ENCODE measurements around the gene PSMA6.

The PSMA6 gene

DNA sequence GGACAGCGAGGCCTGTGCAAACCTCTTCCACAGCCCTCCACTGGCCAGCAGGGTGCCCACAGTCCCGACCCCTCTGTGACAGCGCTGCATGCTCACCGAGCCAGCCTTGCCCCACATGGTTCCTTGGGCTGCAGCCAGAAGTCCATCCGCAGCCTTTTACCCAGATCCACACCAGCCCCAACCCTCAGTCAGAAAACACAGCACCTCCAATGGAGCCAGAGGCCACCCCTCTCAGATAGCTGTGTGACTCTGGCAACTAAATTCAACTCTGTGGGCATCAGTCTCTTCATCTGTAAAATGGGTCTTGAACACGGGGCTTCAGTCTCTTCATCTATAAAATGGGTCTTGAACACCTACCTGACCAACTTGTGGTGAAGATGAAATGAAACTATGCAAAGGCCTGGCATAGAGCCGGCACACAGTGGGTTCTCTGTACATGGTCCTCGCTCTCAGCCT, 74.4 kb downstream of the PSMA6 start:
- H3K79me2 ChIP-seq (ENCODE audit: control insufficient read depth, low read length): no peaks in the 10 kb centered on the region

GRCh38 chr14:35367056-35367372, 74.8 kb downstream of the PSMA6 start:
- H3K79me2 ChIP-seq (ENCODE audit: control insufficient read depth, low read length): no peaks in the 10 kb centered on the region

More for the DNA sequence above, 74.4 kb downstream of the PSMA6 start:
- TF ChIP-seq, protein P1, sequence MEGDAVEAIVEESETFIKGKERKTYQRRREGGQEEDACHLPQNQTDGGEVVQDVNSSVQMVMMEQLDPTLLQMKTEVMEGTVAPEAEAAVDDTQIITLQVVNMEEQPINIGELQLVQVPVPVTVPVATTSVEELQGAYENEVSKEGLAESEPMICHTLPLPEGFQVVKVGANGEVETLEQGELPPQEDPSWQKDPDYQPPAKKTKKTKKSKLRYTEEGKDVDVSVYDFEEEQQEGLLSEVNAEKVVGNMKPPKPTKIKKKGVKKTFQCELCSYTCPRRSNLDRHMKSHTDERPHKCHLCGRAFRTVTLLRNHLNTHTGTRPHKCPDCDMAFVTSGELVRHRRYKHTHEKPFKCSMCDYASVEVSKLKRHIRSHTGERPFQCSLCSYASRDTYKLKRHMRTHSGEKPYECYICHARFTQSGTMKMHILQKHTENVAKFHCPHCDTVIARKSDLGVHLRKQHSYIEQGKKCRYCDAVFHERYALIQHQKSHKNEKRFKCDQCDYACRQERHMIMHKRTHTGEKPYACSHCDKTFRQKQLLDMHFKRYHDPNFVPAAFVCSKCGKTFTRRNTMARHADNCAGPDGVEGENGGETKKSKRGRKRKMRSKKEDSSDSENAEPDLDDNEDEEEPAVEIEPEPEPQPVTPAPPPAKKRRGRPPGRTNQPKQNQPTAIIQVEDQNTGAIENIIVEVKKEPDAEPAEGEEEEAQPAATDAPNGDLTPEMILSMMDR (IDR thresholded peaks at IDR 0.05; ENCODE audit: low read depth, low read length, poor library complexity, severe bottlenecking): no peak
- TF ChIP-seq EZH2phosphoT487 (IDR thresholded peaks at IDR 0.05; ENCODE audit: borderline replicate concordance, low read length): no peak
- no peak overlapping the region for H3K27ac ChIP-seq (ENCODE audit: low read depth, low read length)
- H3K4me3 ChIP-seq (ENCODE audit: low read length): no peak overlapping the region
- no peaks in the 10 kb centered on the region for H3K36me3 ChIP-seq (ENCODE audit: control insufficient read depth, low read length)
- peaks cover 15% of the 10 kb centered on the region for H3K4me1 ChIP-seq (ENCODE audit: control insufficient read depth, low read length)
- H3K4me2 ChIP-seq (ENCODE audit: low read length): no peak overlapping the region
- H3K27me3 ChIP-seq (ENCODE audit: control insufficient read depth, low read length): no peaks in the 10 kb centered on the region
- no peaks in the 10 kb centered on the region; the same call in 1 of the 2 replicates for H3K9me3 ChIP-seq (ENCODE audit: control insufficient read depth, insufficient read depth, low read length)
- no peaks in the 10 kb centered on the region for H4K20me1 ChIP-seq (ENCODE audit: control insufficient read depth, insufficient read depth, low read depth, low read length)
- no peaks in the 10 kb centered on the region for H3K9me2 ChIP-seq (replicated peaks; ENCODE audit: control insufficient read depth, low read length)
- H3F3A ChIP-seq (ENCODE audit: control insufficient read depth, insufficient read depth): no peaks in the 10 kb centered on the region

More at GRCh38 chr14:35367056-35367372, 74.8 kb downstream of the PSMA6 start:
- H4K20me1 ChIP-seq (ENCODE audit: control insufficient read depth, insufficient read depth, low read depth, low read length): no peaks in the 10 kb centered on the region
- H3K9me2 ChIP-seq (replicated peaks; ENCODE audit: control insufficient read depth, low read length): no peaks in the 10 kb centered on the region
- no peaks in the 10 kb centered on the region for H3K36me3 ChIP-seq (ENCODE audit: control insufficient read depth, low read length)
- H3K9me3 ChIP-seq (ENCODE audit: control insufficient read depth, insufficient read depth, low read length): no peaks in the 10 kb centered on the region; the same call in 1 of the 2 replicates
- peaks cover 15% of the 10 kb centered on the region for H3K4me1 ChIP-seq (ENCODE audit: control insufficient read depth, low read length)
- H3F3A ChIP-seq (ENCODE audit: control insufficient read depth, insufficient read depth): no peaks in the 10 kb centered on the region
- H3K27me3 ChIP-seq (ENCODE audit: control insufficient read depth, low read length): no peaks in the 10 kb centered on the region
- no peak overlapping the region for H3K27ac ChIP-seq (ENCODE audit: low read depth, low read length)
- no peak overlapping the region for H3K4me3 ChIP-seq (ENCODE audit: low read length)
- peak overlapping the region; percentile 47 for H3K4me2 ChIP-seq (ENCODE audit: low read length)
- TF ChIP-seq, protein P1 (IDR thresholded peaks at IDR 0.05; ENCODE audit: low read depth, low read length, poor library complexity, severe bottlenecking): no peak
- TF ChIP-seq EZH2phosphoT487 (IDR thresholded peaks at IDR 0.05; ENCODE audit: borderline replicate concordance, low read length): no peak

Data from DOHH2 (cell line).